Measurements from ENCODE around the gene PNMT. TPM values are rescaled to one million over a fixed set of nuclear protein-coding genes. Genes with fewer than 3 reads are reported as not detected.

The PNMT gene
- total and polyA plus RNA-seq, 2 experiments from 2014 or later, result 1.9 to 2.5 TPM

DNA sequence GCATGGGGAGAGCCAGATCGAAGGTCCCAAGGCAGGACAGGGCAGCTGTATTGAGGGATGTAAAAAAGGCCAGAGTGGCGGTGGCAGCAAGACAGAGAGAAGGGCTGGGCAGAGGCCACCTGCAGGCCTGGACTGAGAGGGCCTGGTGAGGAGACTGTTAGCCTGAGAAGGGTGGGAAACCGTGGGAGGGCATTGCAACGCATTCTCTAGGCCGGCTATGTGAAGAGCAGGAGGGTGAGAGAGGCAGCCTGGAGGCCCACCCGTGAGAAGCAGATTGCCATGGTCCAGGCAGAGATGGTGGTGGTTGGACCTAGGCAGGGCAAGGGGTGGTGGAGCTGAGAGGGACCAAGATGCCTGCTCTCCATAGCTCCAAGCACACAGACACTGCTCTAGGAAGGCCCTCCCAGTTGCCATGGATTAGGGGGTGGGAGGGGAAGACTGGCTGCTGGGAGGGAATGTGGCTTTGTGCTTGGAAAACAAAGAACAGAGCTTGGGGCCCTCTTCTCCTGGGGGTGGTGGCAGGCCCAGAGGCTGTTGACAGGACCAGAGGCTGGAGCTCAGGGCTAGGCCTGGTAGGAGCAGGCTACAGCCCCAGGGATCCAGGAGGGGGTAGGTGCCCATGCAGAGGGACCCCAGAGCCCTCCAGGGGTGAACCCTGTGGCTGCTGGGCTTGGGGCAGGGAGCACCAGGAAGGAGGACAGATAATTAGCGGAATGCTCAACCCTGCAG lies 15.5 kb upstream of the PNMT start:
- peak overlapping the region; percentile 43; the same call in 1 of the 2 replicates for H3K4me2 ChIP-seq

More for the DNA sequence above, 15.5 kb upstream of the PNMT start:
- Histone ChIP-seq H3K27ac (ENCODE audit: low read depth) (peak overlapping the region; percentile 55; the same call in 1 of the 2 replicates), H3K4me3 (no peak overlapping the region), H3K4me1 (ENCODE audit: insufficient read depth) (peaks cover 18% of the 10 kb centered on the region), H3K27me3 (ENCODE audit: insufficient read depth) (no peaks in the 10 kb centered on the region), H4K20me1 (replicated peaks; ENCODE audit: insufficient read depth) (peaks cover 10% of the 10 kb centered on the region), H3K9me2 (ENCODE audit: insufficient read depth) (no peaks in the 10 kb centered on the region), H3K79me2 (replicated peaks; ENCODE audit: insufficient read depth) (peaks cover 9% of the 10 kb centered on the region; the same call in 1 of the 2 replicates), H3F3A (replicated peaks; ENCODE audit: low read depth) (peaks cover 13% of the 10 kb centered on the region; the same call in 1 of the 2 replicates), H3K36me3 (ENCODE audit: insufficient read depth) (no peaks in the 10 kb centered on the region), H2AFZ (no peak overlapping the region)
- Mint-ChIP-seq H3K27me3 (ENCODE audit: insufficient read depth, low read depth, poor library complexity) (peaks cover 18% of the 10 kb centered on the region), H3K27ac (peak overlapping the region; percentile 93), H3K4me3 (no peak overlapping the region; the same call in 2 of the 3 replicates), H3K36me3 (ENCODE audit: low read depth) (peaks cover 10% of the 10 kb centered on the region), H3K4me1 (peaks cover 54% of the 10 kb centered on the region), H3K9me3 (no peaks in the 10 kb centered on the region; the same call in 2 of the 3 replicates)
- TF ChIP-seq, protein P1, sequence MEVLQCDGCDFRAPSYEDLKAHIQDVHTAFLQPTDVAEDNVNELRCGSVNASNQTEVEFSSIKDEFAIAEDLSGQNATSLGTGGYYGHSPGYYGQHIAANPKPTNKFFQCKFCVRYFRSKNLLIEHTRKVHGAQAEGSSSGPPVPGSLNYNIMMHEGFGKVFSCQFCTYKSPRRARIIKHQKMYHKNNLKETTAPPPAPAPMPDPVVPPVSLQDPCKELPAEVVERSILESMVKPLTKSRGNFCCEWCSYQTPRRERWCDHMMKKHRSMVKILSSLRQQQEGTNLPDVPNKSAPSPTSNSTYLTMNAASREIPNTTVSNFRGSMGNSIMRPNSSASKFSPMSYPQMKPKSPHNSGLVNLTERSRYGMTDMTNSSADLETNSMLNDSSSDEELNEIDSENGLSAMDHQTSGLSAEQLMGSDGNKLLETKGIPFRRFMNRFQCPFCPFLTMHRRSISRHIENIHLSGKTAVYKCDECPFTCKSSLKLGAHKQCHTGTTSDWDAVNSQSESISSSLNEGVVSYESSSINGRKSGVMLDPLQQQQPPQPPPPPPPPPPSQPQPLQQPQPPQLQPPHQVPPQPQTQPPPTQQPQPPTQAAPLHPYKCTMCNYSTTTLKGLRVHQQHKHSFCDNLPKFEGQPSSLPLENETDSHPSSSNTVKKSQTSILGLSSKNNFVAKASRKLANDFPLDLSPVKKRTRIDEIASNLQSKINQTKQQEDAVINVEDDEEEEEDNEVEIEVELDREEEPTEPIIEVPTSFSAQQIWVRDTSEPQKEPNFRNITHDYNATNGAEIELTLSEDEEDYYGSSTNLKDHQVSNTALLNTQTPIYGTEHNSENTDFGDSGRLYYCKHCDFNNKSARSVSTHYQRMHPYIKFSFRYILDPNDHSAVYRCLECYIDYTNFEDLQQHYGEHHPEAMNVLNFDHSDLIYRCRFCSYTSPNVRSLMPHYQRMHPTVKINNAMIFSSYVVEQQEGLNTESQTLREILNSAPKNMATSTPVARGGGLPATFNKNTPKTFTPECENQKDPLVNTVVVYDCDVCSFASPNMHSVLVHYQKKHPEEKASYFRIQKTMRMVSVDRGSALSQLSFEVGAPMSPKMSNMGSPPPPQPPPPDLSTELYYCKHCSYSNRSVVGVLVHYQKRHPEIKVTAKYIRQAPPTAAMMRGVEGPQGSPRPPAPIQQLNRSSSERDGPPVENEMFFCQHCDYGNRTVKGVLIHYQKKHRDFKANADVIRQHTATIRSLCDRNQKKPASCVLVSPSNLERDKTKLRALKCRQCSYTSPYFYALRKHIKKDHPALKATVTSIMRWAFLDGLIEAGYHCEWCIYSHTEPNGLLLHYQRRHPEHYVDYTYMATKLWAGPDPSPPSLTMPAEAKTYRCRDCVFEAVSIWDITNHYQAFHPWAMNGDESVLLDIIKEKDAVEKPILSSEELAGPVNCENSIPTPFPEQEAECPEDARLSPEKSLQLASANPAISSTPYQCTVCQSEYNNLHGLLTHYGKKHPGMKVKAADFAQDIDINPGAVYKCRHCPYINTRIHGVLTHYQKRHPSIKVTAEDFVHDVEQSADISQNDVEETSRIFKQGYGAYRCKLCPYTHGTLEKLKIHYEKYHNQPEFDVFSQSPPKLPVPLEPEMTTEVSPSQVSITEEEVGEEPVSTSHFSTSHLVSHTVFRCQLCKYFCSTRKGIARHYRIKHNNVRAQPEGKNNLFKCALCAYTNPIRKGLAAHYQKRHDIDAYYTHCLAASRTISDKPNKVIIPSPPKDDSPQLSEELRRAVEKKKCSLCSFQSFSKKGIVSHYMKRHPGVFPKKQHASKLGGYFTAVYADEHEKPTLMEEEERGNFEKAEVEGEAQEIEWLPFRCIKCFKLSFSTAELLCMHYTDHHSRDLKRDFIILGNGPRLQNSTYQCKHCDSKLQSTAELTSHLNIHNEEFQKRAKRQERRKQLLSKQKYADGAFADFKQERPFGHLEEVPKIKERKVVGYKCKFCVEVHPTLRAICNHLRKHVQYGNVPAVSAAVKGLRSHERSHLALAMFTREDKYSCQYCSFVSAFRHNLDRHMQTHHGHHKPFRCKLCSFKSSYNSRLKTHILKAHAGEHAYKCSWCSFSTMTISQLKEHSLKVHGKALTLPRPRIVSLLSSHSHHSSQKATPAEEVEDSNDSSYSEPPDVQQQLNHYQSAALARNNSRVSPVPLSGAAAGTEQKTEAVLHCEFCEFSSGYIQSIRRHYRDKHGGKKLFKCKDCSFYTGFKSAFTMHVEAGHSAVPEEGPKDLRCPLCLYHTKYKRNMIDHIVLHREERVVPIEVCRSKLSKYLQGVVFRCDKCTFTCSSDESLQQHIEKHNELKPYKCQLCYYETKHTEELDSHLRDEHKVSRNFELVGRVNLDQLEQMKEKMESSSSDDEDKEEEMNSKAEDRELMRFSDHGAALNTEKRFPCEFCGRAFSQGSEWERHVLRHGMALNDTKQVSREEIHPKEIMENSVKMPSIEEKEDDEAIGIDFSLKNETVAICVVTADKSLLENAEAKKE (CRISPR knock-in tag; IDR thresholded peaks at IDR 0.05), result 0 out of 2 replicates have a peak, but pooled peaks have one; percentile 27
- no peak for TF ChIP-seq EZH2phosphoT487 (IDR thresholded peaks at IDR 0.05; ENCODE audit: unreplicated experiment)
- peak; percentile 80 for ATAC-seq
- peak; percentile 59 for DNase-seq (ENCODE audit: low spot score)
